NT2/D1 (cell line): ENCODE measurements around the gene CCDC137.

ENCODE experiments used
- SUZ12 ChIP-seq: IDR thresholded peaks from 2 replicates; pipeline ENCODE4 v1.6.1; 2011; ENCODE audit not compliant: insufficient read length, insufficient read depth; ENCODE audit errors: extremely low read depth
- YY1 ChIP-seq: IDR thresholded peaks from 2 replicates; pipeline ENCODE4 v1.6.1; 2011; ENCODE audit not compliant: insufficient read length, insufficient read depth
- ZNF274 ChIP-seq: IDR thresholded peaks from 2 replicates; pipeline ENCODE4 v1.6.1; 2011; ENCODE audit warnings: mild to moderate bottlenecking, low read depth, low read length

DNA sequence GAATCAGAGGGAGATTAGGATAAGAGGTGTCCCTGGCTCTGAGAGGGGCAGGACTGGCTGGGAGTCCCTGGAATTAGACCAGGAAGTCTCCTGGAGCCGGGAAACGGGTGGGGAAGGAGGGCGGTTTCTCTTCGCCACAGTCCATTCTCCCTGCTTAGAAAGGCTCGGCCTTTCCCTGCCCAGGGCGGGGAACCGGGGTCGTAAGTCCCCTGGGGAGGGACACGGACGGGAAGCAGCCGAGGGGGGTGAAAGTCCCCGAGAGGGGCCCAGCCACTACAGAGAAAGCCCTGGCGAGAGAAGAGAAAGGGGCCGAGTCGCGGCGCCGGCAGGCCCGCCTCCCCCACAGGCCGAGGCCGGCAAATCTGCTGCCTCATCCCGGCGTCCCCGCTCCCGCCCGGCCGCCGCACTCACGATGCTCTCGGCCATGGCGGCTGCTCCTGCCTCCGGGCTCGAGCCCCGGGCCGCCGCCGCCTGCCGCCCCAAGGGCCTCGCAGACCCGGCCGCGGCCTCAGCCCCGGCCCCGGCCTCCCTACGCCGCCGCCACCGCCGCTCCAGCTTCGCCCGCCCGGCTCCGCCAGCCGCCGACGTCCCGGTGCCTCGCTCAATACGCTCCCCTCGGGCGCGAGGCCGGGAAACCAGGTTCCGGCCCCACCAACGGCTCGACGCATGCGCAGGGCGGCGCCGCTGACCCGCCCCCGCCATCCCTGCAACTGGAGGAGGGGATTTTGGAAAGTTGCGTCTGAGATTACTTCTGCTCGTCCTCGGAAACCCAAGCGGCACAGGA, 29.8 kb upstream of the CCDC137 start, which contains the start of the genes NPLOC4 and TSPAN10:
- TF ChIP-seq YY1: no peak
- no peak for TF ChIP-seq ZNF274
- TF ChIP-seq SUZ12: no peak
